Activated CD4-positive, alpha-beta T cell treated with anti-CD3 and anti-CD28 coated beads, Interleukin-2, amount 50 U/mL, for 48 hours (primary cell): Measurements from ENCODE around the gene RASGRF1.

Experiments used
- DNase-seq, 2 experiments: peaks; one replicate each; pipeline ENCODE4 v3.0.0-alpha.2; 2020

RASGRF1 gene

GRCh38 chr15:79067072-79067833, 23.3 kb downstream of the RASGRF1 start:
- no peak for DNase-seq

- no peak for DNase-seq
These were observed 24.0 kb downstream of the RASGRF1 start for GRCh38 chr15:79066391-79067071.

GRCh38 chr15:79065706-79066376, 24.7 kb downstream of the RASGRF1 start:
- no peak for DNase-seq

DNA sequence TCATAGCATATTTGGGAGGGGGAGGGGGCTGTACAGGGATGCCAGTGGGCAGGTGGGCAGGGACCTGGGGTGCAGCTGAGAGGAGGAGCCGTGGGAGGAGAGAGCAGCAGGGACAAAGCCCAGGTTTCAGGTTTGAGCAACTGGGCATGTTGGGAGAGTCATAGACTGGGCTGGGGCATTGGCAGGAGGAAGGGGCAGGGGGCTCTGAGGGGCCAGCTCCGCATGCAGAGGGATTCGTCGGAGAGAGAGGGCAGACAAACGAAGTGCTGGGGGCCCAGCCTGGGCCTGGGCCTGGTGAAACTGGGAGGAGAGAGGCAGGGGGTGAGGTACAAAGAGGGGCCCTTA, 25.2 kb downstream of the RASGRF1 start:
- DNase-seq, result no peak

- no peak for DNase-seq
These were observed 26.1 kb downstream of the RASGRF1 start for GRCh38 chr15:79064496-79064895.

GRCh38 chr15:79060175-79060574, 30.4 kb downstream of the RASGRF1 start:
- DNase-seq, result no peak

DNA sequence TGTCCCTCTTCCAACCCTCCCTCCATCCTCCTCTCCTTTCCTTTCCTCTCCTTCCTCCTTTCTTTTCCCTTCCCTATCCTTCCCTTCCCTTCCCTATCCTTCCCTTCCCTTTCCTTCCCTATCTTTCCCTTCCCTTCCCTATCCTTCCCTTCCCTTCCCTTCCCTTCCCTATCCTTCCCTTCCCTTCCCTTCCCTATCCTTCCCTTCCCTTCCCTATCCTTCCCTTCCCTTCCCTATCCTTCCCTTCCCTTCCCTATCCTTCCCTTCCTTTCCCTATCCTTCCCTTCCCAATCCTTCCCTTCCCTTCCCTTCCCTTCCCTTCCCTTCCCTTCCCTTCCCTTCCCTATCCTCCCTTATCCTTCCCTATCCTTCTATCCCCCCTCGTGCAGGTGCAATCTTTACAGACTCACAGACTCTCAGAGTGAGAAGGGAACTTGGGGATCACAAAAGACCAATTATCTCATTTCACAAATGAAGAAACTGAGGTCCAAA, 31.5 kb downstream of the RASGRF1 start:
- DNase-seq, result no peak

- no peak for DNase-seq
These were observed 32.2 kb downstream of the RASGRF1 start for GRCh38 chr15:79058260-79058850.

DNA sequence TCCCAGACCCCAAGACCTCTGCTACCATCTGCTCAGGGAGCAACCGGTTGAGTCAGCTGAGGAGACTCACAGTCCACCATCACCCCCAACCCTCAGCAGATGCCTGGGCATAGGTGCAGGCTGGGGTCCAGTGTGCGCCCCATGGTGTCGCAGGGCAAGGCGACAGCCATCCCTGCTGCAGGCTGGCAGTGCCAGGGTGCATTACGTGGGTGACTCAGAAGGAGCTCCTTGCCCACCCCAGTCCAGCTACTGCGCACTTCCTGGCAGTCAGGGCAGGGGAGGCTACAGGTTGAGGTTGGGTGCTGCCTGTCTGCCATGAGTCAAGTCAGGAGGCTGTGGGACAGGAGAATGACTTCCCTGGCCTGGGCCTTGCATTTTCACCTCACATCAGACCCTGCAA, 33.5 kb downstream of the RASGRF1 start:
- no peak for DNase-seq

- no peak for DNase-seq
These were observed 36.2 kb downstream of the RASGRF1 start for GRCh38 chr15:79054350-79054749.

GRCh38 chr15:79053894-79054293, 36.7 kb downstream of the RASGRF1 start:
- DNase-seq, result no peak

- no peak for DNase-seq
These were observed 38.4 kb downstream of the RASGRF1 start for GRCh38 chr15:79051941-79052731.

DNA sequence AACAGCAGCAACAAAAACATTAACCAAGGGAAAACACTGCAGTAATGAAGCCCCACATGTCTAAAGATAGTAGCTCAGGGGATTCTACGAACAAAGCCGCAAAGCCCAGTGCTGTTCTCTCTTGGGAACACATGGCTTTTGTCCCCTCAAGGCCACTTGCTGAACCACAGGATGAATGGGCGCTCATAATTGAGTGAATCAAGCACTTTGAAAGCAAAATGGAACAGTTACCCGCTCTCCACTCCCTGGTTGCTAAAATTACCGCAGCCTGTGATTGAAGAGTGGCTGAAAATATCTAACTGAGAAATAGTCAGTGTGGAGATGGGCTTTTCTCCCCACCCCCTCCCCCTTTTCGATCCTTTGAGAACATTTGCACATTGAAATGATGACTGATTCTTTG, 39.6 kb downstream of the RASGRF1 start:
- DNase-seq, result no peak

- DNase-seq, result no peak
These were observed 40.2 kb downstream of the RASGRF1 start for GRCh38 chr15:79050341-79050740.

DNA sequence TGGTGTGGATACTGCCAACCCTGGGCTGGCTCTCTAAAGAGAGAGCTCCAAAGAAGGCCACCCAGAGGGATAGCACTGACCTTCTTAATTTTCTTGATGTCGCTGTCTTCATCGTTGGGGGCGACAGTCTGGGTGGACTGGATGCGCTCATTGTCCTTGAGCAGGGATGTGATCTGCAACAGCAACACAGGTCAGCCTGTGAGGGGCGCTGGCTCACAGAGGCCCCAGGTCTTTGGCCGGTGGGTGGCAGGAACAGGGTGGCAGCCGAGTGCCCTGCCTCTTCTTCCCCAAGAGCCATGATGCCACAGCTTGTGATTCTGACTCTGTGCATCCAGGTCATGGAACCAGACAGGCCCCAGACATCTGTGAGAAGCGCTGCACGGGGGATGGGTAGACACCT, 41.2 kb downstream of the RASGRF1 start:
- no peak for DNase-seq

DNA sequence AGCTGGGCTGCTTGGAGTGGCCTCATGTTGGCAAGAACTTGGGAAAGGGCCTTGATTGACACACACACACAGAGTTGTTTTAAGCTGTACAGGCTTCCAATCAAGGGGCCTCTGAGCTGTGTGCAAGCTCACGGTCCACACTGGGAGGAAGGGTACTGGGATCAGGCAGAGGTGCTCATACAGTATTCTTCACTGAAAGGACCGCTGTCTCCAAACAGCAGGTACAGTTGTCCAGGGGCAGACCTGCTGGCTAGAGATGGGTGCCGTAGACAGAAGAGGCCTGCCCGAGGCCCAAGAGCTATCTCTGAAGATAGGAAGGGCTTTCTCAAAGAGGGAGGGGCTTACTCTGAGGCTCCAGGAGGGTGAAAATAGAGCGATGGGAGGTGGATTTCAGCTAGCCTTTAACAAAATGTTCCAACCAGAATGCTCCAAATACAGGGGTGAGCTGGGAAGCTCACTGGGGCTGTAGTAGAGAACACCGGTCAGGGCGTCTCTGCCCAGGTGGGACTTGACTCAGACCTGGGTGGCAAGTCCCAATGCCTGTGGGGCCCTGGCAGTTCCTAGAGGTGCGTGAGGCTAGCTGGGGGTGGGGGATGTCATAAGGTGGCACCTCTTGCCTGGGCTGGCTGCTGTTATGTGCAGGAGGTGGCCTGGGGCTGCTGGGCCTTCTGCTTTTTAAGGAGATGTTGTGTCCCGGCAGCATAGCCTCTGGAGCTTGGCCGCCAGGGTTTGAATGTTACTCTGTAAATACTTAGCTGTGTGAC, 42.7 kb downstream of the RASGRF1 start:
- DNase-seq, result no peak

GRCh38 chr15:79046691-79047404, 43.7 kb downstream of the RASGRF1 start:
- DNase-seq, result no peak

- no peak for DNase-seq
These were observed 45.5 kb downstream of the RASGRF1 start for GRCh38 chr15:79045041-79045440.

DNA sequence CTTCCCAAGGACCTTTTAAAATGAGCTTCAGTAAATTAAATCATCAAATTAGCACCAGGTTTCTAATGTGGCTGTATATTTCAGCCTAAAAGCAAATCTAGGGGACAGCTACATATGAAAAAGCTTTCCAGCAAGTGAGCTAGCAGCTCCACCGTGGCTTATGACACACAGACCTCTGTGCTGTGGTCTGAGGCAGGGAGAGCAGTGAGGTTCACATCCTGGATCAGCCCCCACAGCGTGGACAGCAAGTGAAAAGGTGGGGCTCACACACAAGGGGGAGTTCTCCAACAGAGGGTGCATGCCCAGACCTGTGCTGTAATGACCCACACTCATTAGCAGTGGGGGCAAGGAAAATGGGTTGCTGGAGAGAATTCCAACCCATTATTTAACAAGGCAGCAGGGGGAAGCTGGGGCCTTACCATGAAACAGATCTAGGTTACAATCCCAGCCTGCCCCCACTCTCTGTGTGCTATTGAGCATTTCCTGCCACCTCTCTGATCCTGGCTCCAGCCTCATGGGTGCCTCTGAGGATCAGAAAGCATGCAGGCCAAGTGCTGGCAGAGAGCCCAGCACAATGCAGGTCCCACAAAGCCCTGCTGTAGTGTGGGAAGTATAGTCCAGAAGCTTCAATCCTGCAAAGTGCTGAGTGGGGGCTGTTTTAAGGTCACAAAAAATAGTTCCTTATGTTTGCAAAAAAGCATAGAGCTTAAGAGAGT, 48.2 kb downstream of the RASGRF1 start:
- no peak for DNase-seq

DNA sequence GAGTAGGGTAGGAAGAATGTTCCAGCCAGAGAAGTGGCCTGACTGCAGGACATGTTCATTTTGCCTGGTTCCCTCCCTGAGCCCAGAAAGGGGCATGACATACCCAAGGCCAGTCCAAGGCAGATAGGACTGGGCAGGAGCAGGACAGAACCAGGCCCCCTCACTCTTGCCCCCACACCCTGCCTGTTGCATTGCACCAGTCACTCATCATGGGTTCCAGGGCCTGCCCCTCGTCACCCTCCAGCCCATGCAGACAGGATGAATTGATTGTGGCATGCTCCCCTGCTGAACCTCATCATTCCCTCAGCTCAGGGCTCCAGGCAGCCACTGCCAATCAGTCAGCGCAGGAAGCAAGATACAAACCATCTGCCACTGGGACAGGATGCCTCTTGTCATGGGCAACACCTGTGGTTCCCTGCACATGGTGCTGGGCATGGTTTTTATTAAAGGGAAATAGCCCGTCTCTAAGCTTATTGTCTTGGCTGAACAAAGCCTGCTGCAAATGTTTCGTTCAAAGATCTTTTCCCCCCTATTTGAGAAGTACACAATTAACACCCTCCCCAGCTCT, 48.9 kb downstream of the RASGRF1 start:
- no peak for DNase-seq
